ENCODE data around the gene PLB1.

The PLB1 gene

DNA sequence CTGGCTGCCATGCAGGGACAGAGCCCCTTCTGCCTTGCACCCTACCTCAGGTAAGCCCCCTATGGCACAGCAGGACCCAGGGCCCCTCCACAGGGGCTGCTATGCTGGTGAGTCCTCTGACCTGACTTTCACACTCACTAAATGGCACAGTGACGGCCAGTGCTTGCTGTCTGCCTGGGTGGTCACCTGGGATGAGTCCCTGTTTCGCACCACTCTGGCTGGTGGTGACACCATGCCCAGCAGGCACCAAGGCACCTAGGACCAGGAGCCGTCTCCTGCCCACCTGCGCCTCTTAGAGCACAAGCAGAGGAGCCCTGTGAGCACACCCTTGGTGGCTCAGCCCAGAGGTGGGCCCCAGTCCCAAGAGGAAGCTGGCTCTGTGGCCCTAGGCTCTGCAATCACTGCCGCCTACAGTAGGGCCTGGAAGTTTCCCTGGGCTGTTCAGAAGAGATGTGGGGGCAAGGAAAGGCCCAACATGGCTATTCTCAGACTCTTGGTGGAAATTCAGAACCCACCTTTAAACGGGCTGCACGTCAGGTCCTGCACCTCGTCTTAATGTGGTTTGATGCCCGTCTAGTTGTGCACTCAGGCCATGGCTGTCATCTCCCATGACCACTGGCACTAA is 96.0 kb downstream of the PLB1 start:
- DNase-seq (ENCODE audit: low read depth): no peak

DNA sequence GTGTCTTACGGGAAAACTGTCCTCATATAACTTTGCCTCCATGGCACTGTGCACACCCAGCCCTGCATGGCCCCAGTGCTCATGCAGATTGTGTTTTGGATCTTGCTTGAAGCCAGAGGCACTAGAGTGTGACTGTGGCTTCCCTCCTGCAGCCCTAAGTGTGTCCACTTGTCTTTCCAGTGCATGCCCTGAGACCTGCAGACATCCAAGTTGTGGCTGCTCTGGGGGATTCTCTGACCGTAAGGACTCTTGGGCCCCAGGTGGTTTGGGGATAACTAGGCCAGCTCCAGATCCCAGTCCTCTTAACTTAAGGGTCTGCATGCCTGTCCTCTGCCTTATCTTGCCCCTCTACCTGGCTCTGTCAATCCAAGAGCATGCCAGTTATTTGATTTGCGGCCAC is 96.6 kb downstream of the PLB1 start:
- no peak for DNase-seq (ENCODE audit: low read depth)

- no peak for DNase-seq (ENCODE audit: low read depth)
These were observed 97.4 kb downstream of the PLB1 start for GRCh38 chr2:28593160-28593755.

GRCh38 chr2:28594000-28594331 is 98.1 kb downstream of the PLB1 start:
- DNase-seq (ENCODE audit: low read depth): no peak

DNA sequence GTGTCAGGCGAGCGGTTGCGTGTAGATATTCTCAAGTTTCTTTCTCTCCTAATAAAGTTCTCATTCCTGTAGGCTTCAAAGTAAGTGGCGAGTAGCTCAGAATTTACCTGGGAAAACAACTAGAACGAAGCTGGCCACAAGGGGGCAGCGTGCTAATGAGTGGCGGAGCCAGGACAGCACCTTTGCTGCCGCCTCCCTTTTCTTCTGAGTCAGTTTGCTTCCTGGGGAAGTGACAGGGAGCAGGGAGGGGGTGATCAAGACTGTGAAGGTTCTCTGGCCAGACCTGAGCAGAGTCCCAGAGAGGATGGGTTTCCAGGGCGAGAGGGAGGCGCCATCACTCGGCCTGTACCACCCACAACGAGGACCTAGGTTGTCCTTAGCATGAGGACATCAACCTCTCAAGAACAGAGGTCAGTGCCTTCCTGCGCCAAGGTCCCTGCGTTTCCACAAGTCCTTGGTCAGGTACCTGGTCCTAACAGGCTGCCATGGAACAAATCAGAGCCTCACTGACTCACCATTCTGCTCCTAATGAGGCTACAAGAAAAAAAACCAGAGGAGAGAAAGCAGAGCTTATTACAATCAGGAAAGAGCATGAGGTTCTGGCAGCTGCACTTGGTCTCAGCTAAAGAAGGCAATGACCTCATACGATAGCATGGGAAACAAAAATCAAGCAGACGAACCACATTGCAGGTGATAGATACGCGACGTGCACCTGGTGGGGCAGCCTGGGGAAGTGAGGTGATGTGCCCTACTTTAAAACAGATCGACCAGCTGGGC is 98.7 kb downstream of the PLB1 start:
- peak; percentile 78 for DNase-seq (ENCODE audit: low read depth)

- no peak for DNase-seq (ENCODE audit: low read depth)
These were observed 99.5 kb downstream of the PLB1 start for GRCh38 chr2:28595323-28595722.

- DNase-seq (ENCODE audit: low read depth): no peak
These were observed 102.6 kb downstream of the PLB1 start for GRCh38 chr2:28598484-28598883.

GRCh38 chr2:28600181-28600580 is 104.3 kb downstream of the PLB1 start:
- DNase-seq (ENCODE audit: low read depth): no peak

GRCh38 chr2:28601616-28602015 is 105.8 kb downstream of the PLB1 start:
- DNase-seq (ENCODE audit: low read depth): no peak

DNA sequence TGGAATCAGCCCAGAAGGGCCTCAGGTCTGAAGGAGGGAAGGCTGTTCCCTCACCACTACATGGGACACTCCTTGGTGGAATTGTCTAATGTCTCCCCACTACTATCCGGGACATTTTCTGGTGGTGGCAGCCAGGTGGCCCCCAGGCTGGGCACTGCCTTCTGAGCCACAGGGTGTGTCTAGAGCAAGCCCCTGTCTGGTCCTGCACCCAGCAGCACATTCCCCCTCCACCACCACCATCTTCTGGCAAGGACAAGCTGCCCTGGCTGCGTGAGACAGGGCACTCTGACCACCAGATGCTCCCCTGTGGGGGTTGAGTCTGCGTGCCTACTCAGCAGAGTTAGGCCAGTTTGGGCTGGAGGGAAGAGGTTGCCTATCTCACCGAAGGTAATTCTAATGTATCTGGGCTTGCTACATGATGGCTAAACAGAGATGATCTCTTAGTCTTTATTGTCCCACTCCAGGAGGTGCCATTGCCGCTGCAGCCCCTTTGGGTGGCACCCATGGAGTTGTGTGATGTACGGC is 106.3 kb downstream of the PLB1 start:
- no peak for DNase-seq (ENCODE audit: low read depth)

- DNase-seq (ENCODE audit: low read depth): no peak
These were observed 107.1 kb downstream of the PLB1 start for GRCh38 chr2:28602751-28603639.

DNA sequence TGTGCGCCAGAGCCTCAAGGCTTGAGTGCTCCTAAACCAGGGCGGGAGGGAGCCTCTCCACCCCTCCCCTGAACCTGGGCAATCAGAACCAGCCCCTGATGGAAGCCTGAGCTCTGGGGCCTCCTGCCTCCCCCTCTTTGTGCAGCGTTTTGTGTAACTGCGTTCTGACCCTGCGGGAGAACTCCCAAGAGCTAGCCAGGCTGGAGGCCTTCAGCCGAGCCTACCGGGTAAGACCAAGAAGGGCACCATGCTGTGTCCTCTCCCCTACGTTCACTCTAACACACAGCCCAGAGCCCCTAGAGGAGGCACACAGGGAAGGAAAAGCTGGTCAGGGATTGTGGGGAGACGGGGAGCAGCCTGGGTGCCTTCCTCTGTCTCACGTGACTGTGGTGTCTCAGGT is 108.0 kb downstream of the PLB1 start:
- no peak for DNase-seq (ENCODE audit: low read depth)

- DNase-seq (ENCODE audit: low read depth): no peak
These were observed 108.5 kb downstream of the PLB1 start for GRCh38 chr2:28604284-28604843.

DNA sequence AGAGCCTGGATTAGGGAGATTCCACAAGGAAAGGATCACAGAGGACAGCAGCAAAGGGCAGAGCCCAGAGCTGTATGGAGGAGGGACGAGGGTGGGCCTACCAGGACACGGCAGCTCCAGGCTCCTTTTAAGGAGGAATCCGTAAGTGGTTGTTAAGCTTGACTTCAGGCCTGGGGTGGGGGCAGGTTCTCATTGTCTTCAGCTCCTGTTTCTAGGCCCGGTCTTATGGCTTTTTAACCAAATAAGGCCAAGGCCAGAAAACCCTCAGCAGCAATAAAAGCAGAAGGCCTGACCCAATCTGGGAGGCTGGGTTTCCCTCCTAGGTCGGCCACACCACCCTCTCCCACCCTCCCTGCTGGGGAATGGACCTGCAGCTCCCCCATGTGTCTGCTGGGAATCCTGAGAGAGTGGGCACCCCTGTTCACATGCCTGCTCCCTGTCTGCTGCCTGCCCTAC is 111.2 kb downstream of the PLB1 start:
- peak; percentile 92 for DNase-seq (ENCODE audit: low read depth)

DNA sequence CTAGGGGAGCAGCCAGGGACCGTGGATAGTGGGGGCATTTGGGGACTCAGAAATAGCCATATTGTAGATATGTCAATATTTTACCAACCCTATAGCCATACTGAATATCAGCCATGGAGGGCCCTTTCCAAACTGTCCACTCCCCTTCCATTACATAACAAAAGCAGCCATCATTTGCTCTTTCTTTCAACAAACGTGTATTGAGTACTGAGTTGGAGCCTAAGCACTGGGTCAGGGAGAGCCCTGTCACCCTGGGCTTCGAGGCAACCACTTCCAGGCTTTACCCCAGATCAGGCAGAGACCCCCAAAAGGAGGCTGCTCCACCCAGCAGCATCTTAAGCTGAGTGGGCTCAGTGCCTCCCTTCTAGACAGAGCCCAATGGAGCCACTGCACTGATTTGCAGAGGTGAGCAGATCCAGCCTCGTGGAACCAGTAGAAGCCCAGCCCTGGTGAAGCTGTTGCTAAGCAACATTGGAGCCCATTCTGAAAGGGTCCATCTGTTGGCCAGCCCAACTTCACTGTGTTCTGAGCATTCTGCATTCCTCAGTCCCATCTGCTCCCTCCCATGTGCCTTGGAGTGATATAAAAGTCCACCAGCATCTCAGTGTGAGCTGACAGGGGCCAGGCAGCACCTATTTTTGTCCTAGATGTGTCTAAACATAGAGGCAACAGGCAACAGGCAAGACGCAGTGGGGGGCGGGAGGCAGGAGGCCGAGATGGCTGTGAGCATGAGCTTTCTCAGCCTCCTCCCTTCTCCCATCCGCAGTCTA is 112.1 kb downstream of the PLB1 start:
- DNase-seq (ENCODE audit: low read depth): no peak

GRCh38 chr2:28608500-28609424 is 112.9 kb downstream of the PLB1 start:
- DNase-seq (ENCODE audit: low read depth): no peak

DNA sequence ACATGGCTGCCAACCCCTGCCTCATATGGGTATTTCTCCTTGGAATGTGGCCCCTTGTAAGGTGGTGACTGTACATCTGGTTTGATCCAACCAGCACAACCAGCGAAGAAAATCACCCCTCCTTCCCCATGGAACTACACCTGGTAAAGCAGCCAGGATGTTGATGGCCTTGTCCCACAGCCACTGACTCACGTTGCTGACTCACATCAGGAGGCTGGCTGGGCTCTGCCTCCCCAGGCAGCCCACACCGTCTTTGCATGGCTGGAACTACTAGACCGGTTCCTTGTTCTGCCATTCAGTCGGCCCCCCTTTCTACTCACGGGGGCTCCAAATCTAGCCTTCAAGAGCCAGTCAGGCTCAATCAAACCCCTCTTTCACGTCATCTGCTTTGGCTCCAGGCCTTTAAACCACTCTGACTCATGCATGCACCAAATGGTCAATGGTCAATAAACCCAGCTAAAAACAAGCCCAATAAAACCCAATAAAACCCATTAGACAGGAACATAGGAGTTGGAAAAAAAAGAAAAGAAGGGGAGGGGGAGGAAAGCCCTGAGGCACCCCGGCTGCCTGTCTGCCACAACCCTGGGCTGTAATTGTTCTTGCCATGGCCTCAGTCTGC is 114.8 kb downstream of the PLB1 start:
- DNase-seq (ENCODE audit: low read depth): peak; percentile 86

GRCh38 chr2:28612131-28612812 is 116.4 kb downstream of the PLB1 start:
- no peak for DNase-seq (ENCODE audit: low read depth)

DNA sequence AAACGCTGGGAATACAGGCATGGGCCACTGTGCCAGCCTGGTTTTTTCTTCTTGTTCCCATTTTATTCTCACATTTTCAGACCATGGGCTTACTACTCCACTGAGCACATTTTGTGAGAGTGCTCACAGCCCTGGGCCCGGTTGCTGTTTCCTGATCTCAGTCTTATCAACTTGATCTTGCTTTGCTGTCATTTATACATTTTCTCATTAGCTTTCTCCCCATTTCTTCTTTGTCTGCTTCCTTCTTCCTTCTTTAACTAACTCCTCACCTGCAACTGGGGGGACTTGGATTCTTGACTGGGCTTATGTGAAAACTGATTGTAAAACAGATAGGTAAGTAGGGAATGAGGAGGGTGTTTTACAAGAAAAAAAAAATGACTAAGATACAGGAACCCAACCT is 117.3 kb downstream of the PLB1 start:
- DNase-seq (ENCODE audit: low read depth): no peak

Data from EH (cell line).